GM23338 (cell line): ENCODE data around the gene ZEB2.

Experiments
- CREB1 ChIP-seq: fragments of 250-450 bp; sonication (Bioruptor Pico); IDR thresholded peaks from 2 replicates; pipeline ENCODE4 v1.5.0; 2020; ENCODE audit warnings: low read depth, mild to moderate bottlenecking, moderate library complexity
- EZH2 ChIP-seq: fragments of 200-600 bp; sonication (generic); IDR thresholded peaks from one replicate; pipeline ENCODE4 v1.8.0; 2017; ENCODE audit warnings: antibody characterized with exemption, mild to moderate bottlenecking, low read depth; ENCODE audit not compliant: unreplicated experiment
- EZH2phosphoT487 ChIP-seq: fragments of 200-600 bp; sonication (generic); IDR thresholded peaks from one replicate; pipeline ENCODE4 v1.8.1; 2018; ENCODE audit warnings: antibody characterized with exemption; ENCODE audit not compliant: unreplicated experiment
- NANOG ChIP-seq: IDR thresholded peaks from 2 replicates; pipeline ENCODE4 v1.6.1; 2016; ENCODE audit warnings: antibody characterized with exemption, borderline replicate concordance
- POLR2AphosphoS5 ChIP-seq: IDR thresholded peaks from 2 replicates; pipeline ENCODE4 v1.6.1; 2016; ENCODE audit warnings: antibody characterized with exemption, low read depth
- ZNF114 ChIP-seq: fragments of 250-450 bp; sonication (Bioruptor Pico); IDR thresholded peaks from 2 replicates; pipeline ENCODE4 v1.5.0; 2020; ENCODE audit warnings: mild to moderate bottlenecking, moderate library complexity
- TF ChIP-seq, protein P1 (sequence below), 2 experiments: fragments of 200-600 bp in 1 of 2; sonication (generic) in 1 of 2; conservative IDR thresholded peaks; 2 replicates each; pipeline versions ENCODE4 v1.5.1 to v1.6.1; 2016 to 2017; ENCODE audit warnings: antibody characterized with exemption in 2 of 2, low read depth in 2 of 2, mild to moderate bottlenecking in 2 of 2, moderate library complexity in 1 of 2
- TF ChIP-seq, protein P2 (sequence below): IDR thresholded peaks from one replicate; pipeline ENCODE4 v1.6.1; 2018; ENCODE audit warnings: antibody characterized with exemption; ENCODE audit not compliant: unreplicated experiment

DNA sequence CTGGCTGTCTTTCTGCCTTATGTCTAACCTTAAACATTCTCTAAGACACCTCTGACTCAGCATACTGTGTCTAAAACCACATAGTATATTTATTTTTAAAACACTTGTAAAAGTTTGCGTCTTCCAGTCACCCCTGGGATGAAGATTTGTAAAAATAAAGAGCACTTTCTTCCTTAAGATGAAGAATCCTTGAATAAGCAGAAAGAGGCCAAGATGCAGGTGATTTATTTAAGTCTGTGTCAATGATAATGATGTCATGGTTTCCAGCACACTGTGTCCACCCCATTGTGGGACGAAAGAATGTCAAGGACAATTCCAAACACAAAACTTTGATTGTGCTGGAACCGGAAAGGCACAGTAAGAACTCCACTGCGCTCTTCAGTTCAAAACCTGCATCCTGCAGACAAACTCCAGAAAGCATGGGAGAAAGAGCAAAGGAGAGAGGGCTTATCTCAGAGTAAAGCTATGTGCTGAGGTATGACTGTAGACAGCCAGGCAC, 92.9 kb downstream of the ZEB2 start:
- TF ChIP-seq, protein P1, sequence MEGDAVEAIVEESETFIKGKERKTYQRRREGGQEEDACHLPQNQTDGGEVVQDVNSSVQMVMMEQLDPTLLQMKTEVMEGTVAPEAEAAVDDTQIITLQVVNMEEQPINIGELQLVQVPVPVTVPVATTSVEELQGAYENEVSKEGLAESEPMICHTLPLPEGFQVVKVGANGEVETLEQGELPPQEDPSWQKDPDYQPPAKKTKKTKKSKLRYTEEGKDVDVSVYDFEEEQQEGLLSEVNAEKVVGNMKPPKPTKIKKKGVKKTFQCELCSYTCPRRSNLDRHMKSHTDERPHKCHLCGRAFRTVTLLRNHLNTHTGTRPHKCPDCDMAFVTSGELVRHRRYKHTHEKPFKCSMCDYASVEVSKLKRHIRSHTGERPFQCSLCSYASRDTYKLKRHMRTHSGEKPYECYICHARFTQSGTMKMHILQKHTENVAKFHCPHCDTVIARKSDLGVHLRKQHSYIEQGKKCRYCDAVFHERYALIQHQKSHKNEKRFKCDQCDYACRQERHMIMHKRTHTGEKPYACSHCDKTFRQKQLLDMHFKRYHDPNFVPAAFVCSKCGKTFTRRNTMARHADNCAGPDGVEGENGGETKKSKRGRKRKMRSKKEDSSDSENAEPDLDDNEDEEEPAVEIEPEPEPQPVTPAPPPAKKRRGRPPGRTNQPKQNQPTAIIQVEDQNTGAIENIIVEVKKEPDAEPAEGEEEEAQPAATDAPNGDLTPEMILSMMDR (conservative IDR thresholded peaks at IDR 0.05; ENCODE audit: low read depth in 2 of 2) = no peak
- TF ChIP-seq EZH2phosphoT487 (no peak), EZH2 (no peak), POLR2AphosphoS5 (no peak), ZNF114 (CRISPR knock-in tag) (no peak), NANOG (no peak), CREB1 (no peak)
- TF ChIP-seq, protein P2, sequence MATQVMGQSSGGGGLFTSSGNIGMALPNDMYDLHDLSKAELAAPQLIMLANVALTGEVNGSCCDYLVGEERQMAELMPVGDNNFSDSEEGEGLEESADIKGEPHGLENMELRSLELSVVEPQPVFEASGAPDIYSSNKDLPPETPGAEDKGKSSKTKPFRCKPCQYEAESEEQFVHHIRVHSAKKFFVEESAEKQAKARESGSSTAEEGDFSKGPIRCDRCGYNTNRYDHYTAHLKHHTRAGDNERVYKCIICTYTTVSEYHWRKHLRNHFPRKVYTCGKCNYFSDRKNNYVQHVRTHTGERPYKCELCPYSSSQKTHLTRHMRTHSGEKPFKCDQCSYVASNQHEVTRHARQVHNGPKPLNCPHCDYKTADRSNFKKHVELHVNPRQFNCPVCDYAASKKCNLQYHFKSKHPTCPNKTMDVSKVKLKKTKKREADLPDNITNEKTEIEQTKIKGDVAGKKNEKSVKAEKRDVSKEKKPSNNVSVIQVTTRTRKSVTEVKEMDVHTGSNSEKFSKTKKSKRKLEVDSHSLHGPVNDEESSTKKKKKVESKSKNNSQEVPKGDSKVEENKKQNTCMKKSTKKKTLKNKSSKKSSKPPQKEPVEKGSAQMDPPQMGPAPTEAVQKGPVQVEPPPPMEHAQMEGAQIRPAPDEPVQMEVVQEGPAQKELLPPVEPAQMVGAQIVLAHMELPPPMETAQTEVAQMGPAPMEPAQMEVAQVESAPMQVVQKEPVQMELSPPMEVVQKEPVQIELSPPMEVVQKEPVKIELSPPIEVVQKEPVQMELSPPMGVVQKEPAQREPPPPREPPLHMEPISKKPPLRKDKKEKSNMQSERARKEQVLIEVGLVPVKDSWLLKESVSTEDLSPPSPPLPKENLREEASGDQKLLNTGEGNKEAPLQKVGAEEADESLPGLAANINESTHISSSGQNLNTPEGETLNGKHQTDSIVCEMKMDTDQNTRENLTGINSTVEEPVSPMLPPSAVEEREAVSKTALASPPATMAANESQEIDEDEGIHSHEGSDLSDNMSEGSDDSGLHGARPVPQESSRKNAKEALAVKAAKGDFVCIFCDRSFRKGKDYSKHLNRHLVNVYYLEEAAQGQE = no peak
